ENCODE data around the gene LYSMD3.

The LYSMD3 gene

GRCh38 chr5:90533794-90534193 is 4.4 kb upstream of the LYSMD3 start:
- TF ChIP-seq, protein P1, sequence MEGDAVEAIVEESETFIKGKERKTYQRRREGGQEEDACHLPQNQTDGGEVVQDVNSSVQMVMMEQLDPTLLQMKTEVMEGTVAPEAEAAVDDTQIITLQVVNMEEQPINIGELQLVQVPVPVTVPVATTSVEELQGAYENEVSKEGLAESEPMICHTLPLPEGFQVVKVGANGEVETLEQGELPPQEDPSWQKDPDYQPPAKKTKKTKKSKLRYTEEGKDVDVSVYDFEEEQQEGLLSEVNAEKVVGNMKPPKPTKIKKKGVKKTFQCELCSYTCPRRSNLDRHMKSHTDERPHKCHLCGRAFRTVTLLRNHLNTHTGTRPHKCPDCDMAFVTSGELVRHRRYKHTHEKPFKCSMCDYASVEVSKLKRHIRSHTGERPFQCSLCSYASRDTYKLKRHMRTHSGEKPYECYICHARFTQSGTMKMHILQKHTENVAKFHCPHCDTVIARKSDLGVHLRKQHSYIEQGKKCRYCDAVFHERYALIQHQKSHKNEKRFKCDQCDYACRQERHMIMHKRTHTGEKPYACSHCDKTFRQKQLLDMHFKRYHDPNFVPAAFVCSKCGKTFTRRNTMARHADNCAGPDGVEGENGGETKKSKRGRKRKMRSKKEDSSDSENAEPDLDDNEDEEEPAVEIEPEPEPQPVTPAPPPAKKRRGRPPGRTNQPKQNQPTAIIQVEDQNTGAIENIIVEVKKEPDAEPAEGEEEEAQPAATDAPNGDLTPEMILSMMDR (IDR thresholded peaks at IDR 0.05; ENCODE audit: low read depth, low read length, missing control alignments): no peak

DNA sequence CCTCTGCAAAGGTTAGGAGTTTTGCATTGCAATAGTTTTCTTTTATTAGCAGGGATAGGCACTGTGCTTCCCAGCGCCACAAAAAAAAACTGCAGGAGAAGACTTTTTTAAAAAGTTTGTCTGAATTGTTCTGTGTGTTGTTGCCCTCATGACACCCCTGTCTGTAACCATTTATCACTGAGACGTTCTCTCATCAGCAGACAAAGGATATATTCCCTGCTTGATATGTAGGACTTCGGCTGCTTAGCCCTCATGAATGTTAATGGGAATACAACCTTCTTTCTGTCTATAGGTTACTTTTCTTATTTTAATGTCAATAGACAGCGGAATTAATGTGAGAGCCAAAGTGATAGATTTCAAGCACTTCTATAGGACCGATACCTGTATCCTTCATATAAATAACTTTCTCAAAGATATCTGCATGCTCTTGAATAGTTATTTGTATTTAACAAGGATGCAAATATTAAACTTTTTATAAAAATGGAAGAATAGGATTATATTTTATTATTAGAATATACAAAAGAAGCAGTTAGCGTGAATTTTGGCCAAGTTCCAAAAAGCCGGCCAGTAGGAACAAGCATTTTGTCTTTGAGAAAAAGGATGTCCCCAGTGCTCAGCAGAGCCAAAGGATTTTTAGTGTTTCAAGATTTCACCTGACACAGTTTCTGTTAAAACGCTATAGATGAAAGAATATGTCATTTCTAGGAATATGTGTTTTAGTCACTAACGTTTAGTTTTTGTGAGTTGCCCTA is 1.5 kb upstream of the LYSMD3 start:
- DNase-seq: no peak
- peaks cover 2% of the 10 kb centered on the region for H3K36me3 ChIP-seq (replicated peaks)
- H3K4me3 ChIP-seq (ENCODE audit: low read depth, low read length): no peak overlapping the region
- in situ Hi-C loops (cut with HindIII; ENCODE audit: low pct_ligation_motif_present, low sequenced_read_pairs): no loop called here
- peaks cover 4% of the 10 kb centered on the region for H3K27me3 ChIP-seq (replicated peaks)
- TF ChIP-seq, protein P1 (IDR thresholded peaks at IDR 0.05; ENCODE audit: low read depth, low read length, missing control alignments): no peak
- no peak overlapping the region for H3K27ac ChIP-seq

More at GRCh38 chr5:90533794-90534193, 4.4 kb upstream of the LYSMD3 start:
- no peak overlapping the region for H3K27ac ChIP-seq
- no peak overlapping the region for H3K4me3 ChIP-seq (ENCODE audit: low read depth, low read length)
- in situ Hi-C loops (cut with HindIII; ENCODE audit: low pct_ligation_motif_present, low sequenced_read_pairs): no loop called here
- no peak for DNase-seq
- H3K36me3 ChIP-seq (replicated peaks): peaks cover 2% of the 10 kb centered on the region
- H3K27me3 ChIP-seq (replicated peaks): peaks cover 4% of the 10 kb centered on the region

DNA sequence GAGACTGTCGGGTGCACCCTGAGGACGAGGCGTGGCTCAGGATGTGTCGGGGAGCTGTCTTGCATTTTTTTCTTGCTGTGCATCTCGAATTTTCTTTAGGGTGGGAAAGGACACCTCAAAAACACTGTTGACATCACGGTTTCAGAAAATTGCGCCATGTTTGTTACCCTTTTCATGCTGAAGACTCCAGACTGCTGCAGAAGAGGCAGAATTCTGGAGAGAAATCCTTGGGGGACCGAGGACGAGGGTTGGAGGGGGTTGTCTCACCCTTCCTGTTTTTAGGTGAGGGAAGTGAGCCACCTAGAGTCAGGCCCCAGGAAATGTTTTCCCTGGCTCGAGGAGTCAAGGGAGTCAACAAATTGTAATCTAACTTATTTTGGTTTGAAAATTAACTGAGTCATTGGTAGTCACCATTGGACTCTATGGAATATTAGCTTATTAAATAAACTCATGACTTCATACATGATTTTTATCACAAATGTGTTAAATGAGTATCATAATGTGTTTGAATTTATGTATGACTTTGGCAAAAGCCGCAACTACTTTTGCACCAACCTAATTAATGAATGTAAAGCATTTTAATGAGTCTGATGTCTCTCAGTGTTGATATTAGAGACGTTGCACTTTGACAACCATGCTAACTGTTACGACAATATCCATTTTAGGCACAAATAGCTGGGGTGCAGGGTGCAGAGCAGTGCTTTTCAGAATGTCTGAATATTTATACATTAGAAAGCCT is 724 bp upstream of the LYSMD3 start:
- Histone ChIP-seq H3K27me3 (replicated peaks) (peaks cover 4% of the 10 kb centered on the region), H3K27ac (peak overlapping the region; percentile 92), H3K4me3 (ENCODE audit: low read depth, low read length) (peak overlapping the region; percentile 93), H3K36me3 (replicated peaks) (peaks cover 2% of the 10 kb centered on the region)
- in situ Hi-C loops (cut with HindIII; ENCODE audit: low pct_ligation_motif_present, low sequenced_read_pairs): no loop called here
- DNase-seq: peak; percentile 70
- TF ChIP-seq, protein P1 (IDR thresholded peaks at IDR 0.05; ENCODE audit: low read depth, low read length, missing control alignments): peak; percentile 81

GRCh38 chr5:90528601-90529193 is 687 bp downstream of the LYSMD3 start:
- peak; percentile 5 for DNase-seq
- in situ Hi-C loops (cut with HindIII; ENCODE audit: low pct_ligation_motif_present, low sequenced_read_pairs): no loop called here
- TF ChIP-seq, protein P1 (IDR thresholded peaks at IDR 0.05; ENCODE audit: low read depth, low read length, missing control alignments): no peak
- Histone ChIP-seq H3K4me3 (ENCODE audit: low read depth, low read length) (peak overlapping the region; percentile 93), H3K27me3 (replicated peaks) (peaks cover 4% of the 10 kb centered on the region), H3K36me3 (replicated peaks) (peaks cover 2% of the 10 kb centered on the region), H3K27ac (peak overlapping the region; percentile 92)

GRCh38 chr5:90519081-90519480 is 10.3 kb downstream of the LYSMD3 start:
- H3K4me3 ChIP-seq (ENCODE audit: low read depth, low read length): no peak overlapping the region
- TF ChIP-seq, protein P1 (IDR thresholded peaks at IDR 0.05; ENCODE audit: low read depth, low read length, missing control alignments): no peak
- H3K27me3 ChIP-seq (replicated peaks): no peaks in the 10 kb centered on the region
- H3K36me3 ChIP-seq (replicated peaks): peaks cover 9% of the 10 kb centered on the region
- in situ Hi-C loops (cut with HindIII; ENCODE audit: low pct_ligation_motif_present, low sequenced_read_pairs): no loop called here
- DNase-seq: no peak
- H3K27ac ChIP-seq: no peak overlapping the region

Measured in brain microvascular endothelial cell (primary cell).